ENCODE measurements around the gene OR4L1. TPM values are rescaled to one million over a fixed set of nuclear protein-coding genes. Genes with fewer than 3 reads are reported as not detected.

OR4L1 gene
- total RNA-seq, 3 donors from 2014 or later, result not detected

DNA sequence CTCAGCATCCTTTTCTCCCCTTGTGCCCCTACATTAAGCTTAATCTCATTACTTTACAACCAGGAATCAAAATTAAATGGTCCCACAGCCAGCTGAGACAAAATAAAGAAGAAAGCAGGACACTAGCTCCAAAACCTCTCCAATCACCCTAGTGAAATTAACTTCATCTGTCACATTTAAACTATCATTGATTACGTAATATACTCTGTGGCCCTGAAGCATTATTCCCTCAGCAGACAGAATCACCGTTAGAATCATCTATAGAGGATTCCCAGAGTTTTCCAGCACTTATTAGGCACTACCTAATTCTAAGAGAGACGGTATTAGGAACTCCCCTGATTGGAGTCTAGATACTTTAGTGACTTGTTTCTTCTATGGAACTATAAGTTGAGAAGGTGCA is 50.6 kb downstream of the OR4L1 start, which contains the start of gene OR4K17:
OR4K17 (plus strand) TSS at position 302 of the 400 bp plus-strand sequence. CDS start 6,761 bp downstream, outside the sequence.
- TF ChIP-seq POLR2AphosphoS5 (IDR thresholded peaks at IDR 0.05) (no peak), POLR2A (IDR thresholded peaks at IDR 0.05) (no peak), CTCF (IDR thresholded peaks at IDR 0.05) (no peak)
- intact Hi-C loops (cut with DNase I; ENCODE audit: low total_unique reads), result no loop called here
- Histone ChIP-seq H3K27ac (no peak within 1 kb of the TSS), H3K27me3 (no peaks in the 10 kb centered on the region), H3K4me1 (no peaks in the 10 kb centered on the region), H3K9me3 (no peaks in the 10 kb centered on the region), H3K36me3 (no peaks in the 10 kb centered on the region), H3K4me3 (no peak within 1 kb of the TSS)
- DNase-seq (ENCODE audit: low spot score in 2 of 2), result no peak

Other genes with a start within 250 kb of the OR4L1 start
- not detected for gene OR4K2, start 184.9 kb upstream of the OR4L1 start, total RNA-seq
- gene OR4K5, start 139.4 kb upstream of the OR4L1 start, total RNA-seq, result not detected
- gene OR4K1, start 129.1 kb upstream of the OR4L1 start, total RNA-seq, result not detected
- not detected for gene OR4K15, start 84.5 kb upstream of the OR4L1 start, total RNA-seq
- not detected for gene OR4Q2, start 57.9 kb upstream of the OR4L1 start, total RNA-seq
- not detected for gene OR4K14, start 40.7 kb upstream of the OR4L1 start, total RNA-seq
- gene OR4K13, start 24.0 kb upstream of the OR4L1 start, total RNA-seq, result not detected
- not detected for gene OR4K17, start 50.7 kb downstream of the OR4L1 start, total RNA-seq
- gene OR4N5, start 78.8 kb downstream of the OR4L1 start, total RNA-seq, result not detected
- gene OR11G2, start 130.9 kb downstream of the OR4L1 start, total RNA-seq, result not detected
- not detected for gene OR11H6, start 163.7 kb downstream of the OR4L1 start, total RNA-seq
- gene OR11H7, start 168.9 kb downstream of the OR4L1 start, total RNA-seq, result not detected
- gene OR11H4, start 179.2 kb downstream of the OR4L1 start, total RNA-seq, result not detected
- 10 to 100 TPM; 10.1 to 21.0 (median 16.2) TPM for gene TTC5, start 245.9 kb downstream of the OR4L1 start, total RNA-seq

Measured in breast epithelium (tissue), 4 donors.